ENCODE data around the gene TMEM178B. TPM values are rescaled to one million over a fixed set of nuclear protein-coding genes. Genes with fewer than 3 reads are reported as not detected.

The TMEM178B gene
- total and polyA plus RNA-seq, 10 of the 15 experiments (the other 5 are each of a cell fraction or from before 2014, with no cell fraction given), result 0.01 to 1.1 (median 0.04) TPM; not detected in 2

DNA sequence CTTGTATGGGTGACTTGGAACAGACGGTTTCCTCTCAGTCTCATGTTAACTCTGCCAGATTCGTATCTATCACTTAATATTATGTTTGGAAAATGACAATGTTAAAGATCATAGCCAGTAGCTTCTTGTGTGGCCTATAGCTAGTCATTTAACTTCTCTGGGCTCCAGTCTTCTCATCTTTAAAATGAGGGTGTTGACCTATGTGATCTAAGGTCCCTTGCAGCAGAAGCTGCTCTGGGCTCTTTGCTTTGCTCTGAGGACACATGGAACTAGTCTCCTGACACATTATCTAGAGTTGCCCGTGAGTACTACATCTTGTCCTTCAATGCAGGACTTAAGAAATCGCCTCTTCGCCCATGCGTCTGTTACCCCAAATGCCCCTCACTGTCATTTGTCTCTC is 93.1 kb downstream of the TMEM178B start:
- in situ Hi-C loops (cut with MboI), result no loop called here
- H3K79me2 ChIP-seq (ENCODE audit: control insufficient read depth, insufficient read depth, low read length), result no peaks in the 10 kb centered on the region
- CTCF ChIA-PET, result no interaction called here
- POLR2A ChIA-PET, result no interaction called here
- WGBS (ENCODE audit: insufficient coverage, insufficient replicate concordance, low lambda C conversion rate, missing lambda C conversion rate), result 39% methylated on average over 6 of the region's 6 CpGs
- no peaks in the 10 kb centered on the region for H3K36me3 ChIP-seq (ENCODE audit: control insufficient read depth in 2 of 2, insufficient read depth in 2 of 2, low read length in 1 of 2)
- H3K9ac ChIP-seq (ENCODE audit: control insufficient read depth, insufficient read depth, low read length), result no peak overlapping the region
- no peaks in the 10 kb centered on the region for H3K4me1 ChIP-seq (ENCODE audit: control insufficient read depth, insufficient read depth, low read length)
- no peak for TF ChIP-seq POU2F2 (IDR thresholded peaks at IDR 0.05; ENCODE audit: borderline replicate concordance, low read depth, low read length)
- TF ChIP-seq SRF (IDR thresholded peaks at IDR 0.05; ENCODE audit: low read depth in 2 of 2, low read length in 2 of 2), result no peak
- no peak for TF ChIP-seq PKNOX1 (IDR thresholded peaks at IDR 0.05)
- TF ChIP-seq FOXK2 (IDR thresholded peaks at IDR 0.05), result no peak
- TF ChIP-seq, protein P1, sequence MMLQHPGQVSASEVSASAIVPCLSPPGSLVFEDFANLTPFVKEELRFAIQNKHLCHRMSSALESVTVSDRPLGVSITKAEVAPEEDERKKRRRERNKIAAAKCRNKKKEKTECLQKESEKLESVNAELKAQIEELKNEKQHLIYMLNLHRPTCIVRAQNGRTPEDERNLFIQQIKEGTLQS (IDR thresholded peaks at IDR 0.05; ENCODE audit: borderline replicate concordance, extremely low read depth, low read depth, low read length), result no peak
- TF ChIP-seq, protein P2, sequence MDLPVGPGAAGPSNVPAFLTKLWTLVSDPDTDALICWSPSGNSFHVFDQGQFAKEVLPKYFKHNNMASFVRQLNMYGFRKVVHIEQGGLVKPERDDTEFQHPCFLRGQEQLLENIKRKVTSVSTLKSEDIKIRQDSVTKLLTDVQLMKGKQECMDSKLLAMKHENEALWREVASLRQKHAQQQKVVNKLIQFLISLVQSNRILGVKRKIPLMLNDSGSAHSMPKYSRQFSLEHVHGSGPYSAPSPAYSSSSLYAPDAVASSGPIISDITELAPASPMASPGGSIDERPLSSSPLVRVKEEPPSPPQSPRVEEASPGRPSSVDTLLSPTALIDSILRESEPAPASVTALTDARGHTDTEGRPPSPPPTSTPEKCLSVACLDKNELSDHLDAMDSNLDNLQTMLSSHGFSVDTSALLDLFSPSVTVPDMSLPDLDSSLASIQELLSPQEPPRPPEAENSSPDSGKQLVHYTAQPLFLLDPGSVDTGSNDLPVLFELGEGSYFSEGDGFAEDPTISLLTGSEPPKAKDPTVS (IDR thresholded peaks at IDR 0.05; ENCODE audit: low read depth, low read length), result no peak
- no peak for ATAC-seq
- H3K9me3 ChIP-seq (replicated peaks; ENCODE audit: control insufficient read depth, insufficient read depth, low read length), result no peaks in the 10 kb centered on the region; the same call in 2 of the 3 replicates
- no peak overlapping the region for H3K4me2 ChIP-seq (ENCODE audit: control insufficient read depth, insufficient read depth)
- SMC1A ChIA-PET (ENCODE audit: uncharacterized antibody, unreplicated experiment), result interaction anchor here (0.6 to 1.2 kb wide), 2 partner anchors 10 to 23 kb away, joined by 3 to 4 read pairs; no protein-coding TSS in a partner anchor
- no peak for DNase-seq (ENCODE audit: low read depth, low spot score)
- no peak overlapping the region for H3K27ac ChIP-seq (ENCODE audit: control insufficient read depth, insufficient read depth)
- intact Hi-C loops (cut with micrococcal nuclease; ENCODE audit: unreplicated experiment), result no loop called here
- H2AFZ ChIP-seq (ENCODE audit: control insufficient read depth, low read depth, low read length), result no peak overlapping the region
- RAD21 ChIA-PET (ENCODE audit: unreplicated experiment), result no interaction called here
- 0 out of 4 replicates have a peak, but pooled peaks cover 0 to 2% of the 10 kb centered on the region in 2 experiments for H3K27me3 ChIP-seq (replicated peaks in 1 of 2; ENCODE audit: control insufficient read depth in 2 of 2, insufficient read depth in 2 of 2, low read length in 1 of 2)
- no peaks in the 10 kb centered on the region for H4K20me1 ChIP-seq (ENCODE audit: control insufficient read depth, insufficient read depth)
- no peak overlapping the region for H3K4me3 ChIP-seq
- no peak for FAIRE-seq
- BruUV-seq (replicated peaks), result no TSS peak

Measured in GM12878 (cell line).